UCSD-AML1 (cell line): ENCODE measurements around the gene WDR55.
A peak's percentile ranks its signal among the peaks of the same experiment; 100 is the strongest.
"Not testable (repeated sequence)": the region's sequence is repeated elsewhere in the genome, so short reads cannot be mapped to it uniquely, and the experiment has no call there.

Experiments
- DNase-seq: peaks from one replicate; lab custom pipeline; 2025; ENCODE audit not compliant: unreplicated experiment; lab: John Stamatoyannopoulos, UW

WDR55 gene

DNA sequence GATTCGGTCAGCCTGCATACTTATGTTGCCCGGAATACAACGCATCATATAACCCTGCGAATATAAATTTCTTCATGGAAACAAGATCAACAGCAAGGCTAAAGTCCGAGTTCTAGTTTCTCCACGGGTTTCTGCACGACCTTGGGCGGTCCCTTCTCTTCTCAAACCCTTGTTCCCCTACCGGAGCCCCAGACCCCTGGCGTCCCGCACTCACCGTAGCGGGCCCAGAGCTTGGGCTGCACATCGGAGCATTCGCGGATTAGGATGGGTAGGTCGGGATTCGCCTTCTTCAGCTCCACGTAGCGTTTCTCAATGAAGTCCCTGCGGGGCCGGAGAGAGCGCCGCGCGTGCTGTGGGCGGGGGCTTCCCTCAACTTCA is 17.7 kb upstream of the WDR55 start:
- DNase-seq, result no peak

DNA sequence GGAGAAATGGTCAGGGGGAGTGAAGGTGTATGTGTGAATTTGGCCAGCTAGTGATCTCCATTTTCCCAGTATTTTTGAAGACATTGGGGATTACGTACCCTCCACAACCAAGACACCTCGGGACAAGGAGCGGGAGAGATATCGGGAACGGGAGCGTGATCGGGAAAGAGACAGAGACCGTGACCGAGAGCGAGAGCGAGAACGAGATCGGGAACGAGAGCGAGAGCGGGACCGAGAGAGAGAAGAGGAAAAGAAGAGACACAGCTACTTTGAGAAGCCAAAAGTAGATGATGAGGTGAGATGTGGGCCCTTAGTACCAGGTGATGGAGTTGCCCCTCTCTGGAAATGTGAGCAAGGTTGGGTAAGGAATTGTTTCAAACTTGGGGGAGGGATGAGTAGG is 5.8 kb upstream of the WDR55 start:
- no peak for DNase-seq

DNA sequence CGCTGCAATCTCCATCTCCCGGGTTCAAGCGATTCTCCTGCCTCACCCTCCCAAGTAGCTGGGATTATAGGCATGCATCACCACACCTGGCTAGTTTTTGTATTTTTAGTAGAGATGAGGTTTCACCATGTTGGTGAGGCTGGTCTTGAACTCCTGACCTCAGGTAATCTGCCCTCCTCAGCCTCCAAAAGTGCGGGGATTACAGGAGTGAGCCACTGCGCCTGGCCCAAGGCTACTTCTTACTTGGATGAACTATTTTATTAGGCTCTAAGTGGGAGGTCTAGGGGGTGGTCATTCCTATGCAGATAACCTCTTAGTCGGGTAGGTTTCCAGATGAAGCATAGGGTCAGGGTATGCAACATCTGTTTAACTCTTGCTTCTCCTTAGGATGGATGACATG is 4.3 kb upstream of the WDR55 start:
- DNase-seq, result not testable (repeated sequence)

DNA sequence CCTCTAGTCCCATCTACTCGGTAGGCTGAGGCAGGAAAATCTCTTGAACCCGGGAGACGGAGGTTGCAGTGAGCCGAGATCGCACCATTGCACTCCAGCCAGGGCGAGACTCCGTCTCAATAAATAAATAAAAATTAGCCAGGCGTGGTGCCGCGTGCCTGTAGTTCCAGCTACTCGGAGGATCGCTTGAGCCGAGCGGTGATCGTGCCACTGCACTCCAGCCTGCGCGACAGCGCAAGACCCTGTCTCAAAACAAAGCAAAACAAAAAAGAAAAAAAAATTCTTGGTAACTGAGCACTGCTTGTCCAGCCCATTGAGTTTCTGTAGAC is 710 bp upstream of the WDR55 start:
- DNase-seq, result no peak

DNA sequence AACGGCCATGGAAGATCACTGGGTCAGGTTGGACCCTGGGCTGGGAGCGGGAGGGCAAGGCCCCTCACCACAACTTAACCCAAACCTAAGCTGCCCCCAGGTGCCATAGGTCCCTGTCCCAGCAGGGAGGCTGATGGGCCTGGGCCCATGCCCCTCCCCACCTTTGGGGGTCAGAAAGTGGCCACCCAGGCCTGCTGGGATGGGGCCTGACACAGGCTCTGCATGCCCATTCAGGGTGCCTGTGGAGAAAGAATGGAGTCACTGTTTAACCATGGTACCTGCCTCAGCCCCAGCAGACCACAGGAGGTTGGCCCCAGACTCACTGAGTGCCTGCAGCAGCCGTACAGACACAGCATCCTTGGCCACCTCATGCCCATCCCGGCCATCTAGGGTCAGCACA is 6.3 kb downstream of the WDR55 start:
- not testable (repeated sequence) for DNase-seq

DNA sequence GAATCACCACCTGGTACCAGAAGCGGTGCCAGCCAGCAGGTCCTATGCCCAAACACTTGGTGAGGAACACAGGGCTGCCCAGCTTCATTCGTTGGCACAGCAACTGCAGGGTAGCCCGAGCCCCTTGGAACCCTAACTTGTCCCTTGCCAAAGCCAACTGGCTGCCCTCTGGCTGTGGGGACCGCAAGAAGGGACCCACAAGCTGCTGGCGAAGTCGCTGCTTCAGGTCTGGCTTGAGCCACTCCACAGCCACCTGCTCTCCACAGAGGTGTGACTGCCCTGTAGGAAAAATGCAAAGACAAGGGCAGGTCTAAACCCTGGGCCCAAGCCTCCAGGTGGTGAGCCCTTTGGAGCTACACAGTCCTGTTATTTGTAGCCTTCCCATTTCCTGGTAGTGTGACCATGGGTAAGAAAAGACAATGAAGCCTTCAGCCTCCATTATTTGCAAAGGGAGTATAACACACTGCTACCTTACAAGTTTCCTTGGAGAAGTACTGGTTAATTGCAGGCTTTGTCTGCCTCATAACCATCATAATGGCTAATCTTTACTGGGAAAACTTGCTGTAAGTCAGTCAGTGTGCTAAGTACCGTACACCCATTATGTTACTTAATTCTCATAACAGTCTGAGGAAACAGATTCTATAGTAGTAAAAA is 6.9 kb downstream of the WDR55 start:
- no peak for DNase-seq

DNA sequence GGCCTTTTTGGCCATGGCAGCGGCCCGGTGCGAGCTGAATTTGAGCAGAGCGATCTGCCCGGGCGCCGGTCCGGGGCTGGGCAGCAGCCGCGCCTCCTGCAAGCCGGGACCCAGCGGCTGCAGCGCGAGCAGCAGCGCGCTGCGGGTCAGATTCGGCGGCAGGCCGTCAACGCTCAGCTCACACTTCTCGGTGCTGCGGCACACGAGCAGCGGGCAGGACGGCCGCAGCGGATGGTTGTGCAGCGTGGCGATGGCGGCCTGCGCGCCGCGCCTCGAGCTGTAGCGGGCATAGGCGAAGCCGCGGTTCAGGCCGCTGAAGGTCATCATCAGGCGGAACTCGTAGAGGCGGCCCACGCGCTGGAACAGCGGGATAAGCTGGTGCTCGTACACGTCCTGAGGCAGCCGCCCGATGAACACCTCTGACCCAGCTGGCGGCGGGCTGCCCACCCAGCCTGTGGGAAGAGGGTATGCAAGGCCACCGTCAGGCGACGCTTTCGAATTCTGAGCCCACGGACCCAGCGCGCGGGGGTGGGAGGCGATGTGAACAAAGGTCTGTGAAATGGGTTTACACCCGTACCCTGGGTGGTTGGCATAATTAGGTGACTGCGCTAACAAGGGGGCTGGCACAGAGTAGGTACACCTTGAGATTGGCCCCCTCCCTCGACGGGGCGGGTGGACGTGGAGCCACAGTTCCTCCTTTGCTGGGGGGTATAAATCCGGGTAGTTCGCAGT is 7.9 kb downstream of the WDR55 start:
- DNase-seq, result no peak

DNA sequence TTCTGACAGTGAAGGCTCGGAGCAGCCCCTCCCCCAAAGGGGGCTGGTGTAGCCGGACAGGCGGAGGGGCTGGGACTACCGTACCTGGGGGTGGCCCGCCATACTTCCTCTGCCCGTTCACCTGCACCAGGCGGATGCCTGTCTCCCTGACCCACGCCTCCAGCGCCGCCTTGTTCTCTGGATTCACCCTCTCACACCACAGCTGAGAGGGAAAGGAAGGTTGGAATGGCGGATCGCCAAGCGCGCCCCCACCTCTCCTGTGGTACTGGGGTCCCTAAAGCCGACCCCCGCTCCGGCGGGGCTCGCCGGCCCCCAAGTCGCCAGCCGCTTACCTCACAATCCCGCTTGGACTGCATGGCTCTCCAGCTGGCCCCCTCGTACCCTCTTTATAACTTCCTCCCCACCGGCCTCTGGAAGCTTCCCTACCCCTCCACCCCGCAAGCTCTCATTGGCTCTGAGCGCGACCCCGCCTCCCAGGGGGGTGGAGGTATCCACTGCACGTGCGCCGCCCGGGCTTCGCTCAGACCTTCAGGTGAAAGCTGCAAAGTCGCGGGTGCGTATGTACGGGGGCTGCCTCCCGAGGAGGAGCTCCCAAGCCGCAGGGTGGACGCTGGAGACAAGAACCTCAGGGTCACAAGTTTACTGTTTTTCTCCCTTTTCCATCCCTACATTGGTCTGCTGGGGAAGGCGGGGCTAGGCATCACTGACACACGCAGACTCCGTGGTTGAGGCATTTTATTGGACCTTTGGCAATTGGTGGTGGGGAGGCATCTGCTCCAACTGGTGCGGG is 8.7 kb downstream of the WDR55 start, which contains the start of gene DND1:
Gene DND1, minus strand, starts transcription at position 390 of the 790 bp plus-strand sequence. Its CDS starts 34 bp downstream, at position 356.
- no peak for DNase-seq

DNA sequence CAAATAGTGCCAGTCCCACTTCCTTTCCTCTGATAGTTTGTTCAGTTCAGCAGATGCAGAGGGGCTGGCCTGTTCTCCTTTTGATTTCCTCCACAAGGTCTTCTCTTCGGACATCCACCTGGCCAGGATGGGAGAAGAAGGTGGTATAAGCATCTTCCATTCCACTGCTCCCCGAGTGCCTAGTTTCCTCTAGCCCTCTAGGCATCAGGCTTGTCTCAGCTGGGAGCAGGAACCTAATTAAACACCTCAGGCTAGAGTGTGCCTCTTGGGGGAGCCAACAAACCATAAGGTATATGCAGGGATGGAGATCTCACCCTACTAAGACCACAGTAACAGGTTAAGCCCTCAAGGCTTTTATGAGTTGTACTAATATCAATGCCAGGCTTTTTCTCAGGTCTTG is 9.5 kb downstream of the WDR55 start:
- no peak for DNase-seq

DNA sequence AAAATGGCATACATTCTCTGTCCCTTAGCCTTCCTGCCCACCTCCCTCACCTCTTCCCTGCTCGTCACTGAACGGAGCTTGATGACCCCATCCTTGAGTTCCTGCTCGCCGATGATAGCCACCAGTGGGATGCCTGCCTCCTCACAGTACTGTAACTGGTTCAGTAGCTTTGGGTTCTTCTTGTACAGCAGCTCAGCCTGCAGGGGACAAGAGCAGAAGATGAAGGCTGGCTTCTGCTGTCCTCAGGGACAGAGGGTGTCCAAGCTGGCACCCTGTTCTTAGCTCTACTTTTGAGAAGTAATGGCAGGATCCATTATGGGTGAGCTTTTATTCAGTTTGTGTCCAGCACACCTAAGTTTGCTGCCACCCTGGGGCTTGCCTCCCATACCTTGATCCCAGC is 9.9 kb downstream of the WDR55 start:
- no peak for DNase-seq

DNA sequence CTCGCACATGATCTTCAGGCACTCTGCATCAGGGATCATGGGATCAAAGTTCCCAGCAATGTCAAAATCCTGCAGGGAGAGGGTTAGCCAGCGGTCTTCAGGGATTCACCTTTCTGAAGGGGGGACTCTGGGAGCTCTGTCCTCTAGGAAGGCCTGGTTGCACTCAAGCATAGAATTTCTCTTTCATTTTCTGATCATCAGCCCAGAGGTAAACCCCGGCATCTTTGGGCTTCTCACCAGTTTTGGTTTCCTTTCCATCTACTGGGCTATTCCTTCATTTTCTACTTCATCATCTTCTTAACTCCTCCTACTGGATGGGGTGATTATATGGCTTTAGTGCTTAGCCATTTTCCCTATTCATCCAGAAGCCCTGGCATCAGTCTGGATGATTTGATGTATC is 13.2 kb downstream of the WDR55 start:
- no peak for DNase-seq

DNA sequence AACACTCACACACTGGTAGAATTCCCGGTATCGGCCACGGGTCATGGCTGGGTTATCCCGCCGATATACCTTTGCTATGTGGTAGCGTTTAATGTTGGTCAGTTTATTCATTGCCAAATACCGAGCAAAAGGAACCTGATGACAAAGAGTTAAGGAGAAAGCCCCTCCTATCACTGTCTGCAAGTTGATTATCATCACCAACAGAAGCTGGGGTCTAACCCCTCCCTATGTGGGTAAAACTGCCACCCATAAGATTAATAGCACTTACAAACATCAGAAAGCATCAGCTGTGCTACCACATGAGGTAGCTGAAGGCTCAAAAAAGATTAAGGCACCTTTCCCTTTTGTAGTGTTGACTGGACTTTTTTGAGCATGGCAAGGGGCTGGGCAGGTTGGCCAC is 14.3 kb downstream of the WDR55 start:
- no peak for DNase-seq

DNA sequence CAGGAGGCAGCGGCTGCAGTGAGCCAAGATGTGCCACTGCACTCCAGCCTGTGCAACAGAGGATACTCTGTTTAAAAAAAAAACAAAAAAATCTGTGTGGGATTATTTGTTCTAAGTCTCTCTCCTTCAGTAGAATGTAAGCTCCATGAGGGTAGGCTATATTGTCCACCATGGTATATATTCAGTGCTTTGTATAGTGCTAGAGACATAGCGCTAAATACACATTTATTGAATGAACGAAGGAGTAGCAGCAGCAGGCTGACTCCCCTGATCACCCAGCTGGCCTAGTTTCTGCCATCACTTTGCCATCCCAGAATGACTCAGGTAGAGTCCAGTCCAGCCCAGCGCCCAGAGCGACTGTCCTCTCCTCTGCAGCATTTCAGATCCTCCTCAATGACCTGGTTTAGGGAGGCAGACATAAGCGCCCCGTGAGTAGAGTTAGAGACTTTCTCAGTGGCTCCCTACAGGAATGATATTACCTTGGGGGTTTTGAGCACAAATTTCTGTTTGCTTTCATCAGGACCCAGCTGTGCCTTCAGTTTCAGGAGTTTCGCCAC is 25.8 kb downstream of the WDR55 start:
- no peak for DNase-seq

DNA sequence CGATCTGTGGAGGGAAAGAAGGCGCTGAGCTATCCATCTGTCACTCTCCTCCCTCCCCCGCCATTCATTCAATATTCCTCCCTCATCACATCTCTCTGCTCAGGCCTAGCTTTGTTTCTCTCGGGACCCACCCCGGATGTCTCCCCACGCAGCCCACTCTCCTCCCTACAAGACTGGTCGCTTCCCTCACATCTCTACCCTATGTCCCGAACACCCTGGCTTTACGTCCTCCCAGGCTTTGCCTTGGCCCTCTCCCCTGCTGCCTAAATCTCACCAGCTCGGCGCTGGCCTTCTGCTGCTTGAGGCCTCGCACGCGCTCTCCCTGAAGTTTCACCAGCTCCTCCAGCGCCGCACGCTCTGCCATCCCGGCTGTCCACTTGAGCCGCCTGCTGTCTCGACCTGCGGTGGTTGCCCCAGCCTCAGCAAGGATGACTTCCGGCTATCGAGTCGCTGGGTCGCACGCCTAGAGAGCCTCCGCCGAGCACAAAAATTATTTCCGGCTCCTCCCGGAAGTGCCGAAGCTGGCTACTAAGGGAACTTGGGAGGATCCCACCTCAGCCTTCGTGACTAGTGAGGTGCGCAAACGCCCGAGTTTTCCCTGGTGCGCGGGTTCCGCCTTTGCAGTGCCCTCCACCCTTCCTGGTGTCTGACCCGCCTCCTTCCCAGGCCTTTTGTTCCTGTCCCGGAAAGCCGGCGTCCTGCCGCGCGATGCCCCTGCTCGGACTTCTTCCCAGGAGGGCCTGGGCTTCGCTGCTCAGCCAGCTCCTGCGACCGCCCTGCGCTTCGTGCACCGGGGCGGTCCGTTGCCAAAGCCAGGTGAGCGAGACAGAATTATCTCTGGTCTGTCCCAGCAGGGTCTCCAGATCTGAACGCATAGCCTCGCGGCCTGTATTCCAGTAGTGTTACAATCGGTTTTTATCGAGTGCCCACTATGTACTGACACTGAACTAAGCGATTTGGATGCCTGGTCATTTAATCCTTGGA is 26.5 kb downstream of the WDR55 start, which contains the start of the genes HARS1 and HARS2:
Gene HARS1, minus strand, starts transcription at position 430 of the 984 bp plus-strand sequence. Its CDS starts 66 bp downstream, at position 364.
Gene HARS2, plus strand, starts transcription at position 515 of the 984 bp plus-strand sequence. Its CDS starts 194 bp downstream, at position 709.
- peak; percentile 92 for DNase-seq

DNA sequence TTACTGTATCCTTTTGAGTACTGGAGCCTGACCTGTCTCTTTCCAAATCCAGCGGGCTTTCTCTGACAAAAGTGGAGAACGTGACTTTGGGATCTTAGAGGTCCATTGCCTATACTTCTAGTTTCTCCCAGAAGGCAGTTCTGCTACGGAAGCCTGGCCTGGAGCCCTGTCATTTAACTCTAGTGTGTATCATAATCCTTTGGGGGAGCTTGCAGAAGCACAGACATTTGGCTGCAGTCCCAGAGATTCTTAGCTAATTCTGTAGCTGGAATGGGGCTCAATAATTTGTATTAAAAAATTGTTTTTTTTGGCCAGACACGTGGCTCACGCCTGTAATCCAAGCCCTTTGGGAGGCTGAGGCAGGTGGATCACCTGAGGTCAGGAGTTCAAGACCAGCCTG is 29.6 kb downstream of the WDR55 start:
- no peak for DNase-seq

DNA sequence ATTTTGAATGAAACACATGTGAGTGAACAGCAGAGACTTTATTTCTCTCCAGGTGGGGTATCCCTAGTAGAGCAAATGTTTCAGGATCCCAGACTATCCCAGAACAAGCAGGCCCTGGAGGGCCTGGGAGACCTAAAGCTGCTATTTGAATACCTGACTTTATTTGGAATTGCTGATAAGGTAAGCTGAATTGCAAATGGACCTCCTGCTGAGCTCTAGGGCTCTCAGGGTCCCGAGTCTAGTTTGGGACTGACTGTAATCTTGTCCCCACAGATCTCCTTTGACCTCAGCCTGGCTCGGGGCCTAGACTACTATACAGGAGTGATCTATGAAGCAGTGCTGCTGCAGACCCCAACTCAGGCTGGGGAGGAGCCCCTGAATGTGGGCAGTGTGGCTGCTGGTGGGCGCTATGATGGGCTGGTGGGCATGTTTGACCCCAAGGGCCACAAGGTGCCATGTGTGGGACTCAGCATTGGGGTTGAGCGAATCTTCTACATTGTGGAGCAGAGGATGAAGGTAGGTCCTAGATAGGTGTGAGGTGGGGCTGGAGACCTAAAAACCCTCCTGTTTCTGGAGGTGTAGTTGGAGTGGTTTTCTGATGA is 32.3 kb downstream of the WDR55 start:
- DNase-seq, result no peak

DNA sequence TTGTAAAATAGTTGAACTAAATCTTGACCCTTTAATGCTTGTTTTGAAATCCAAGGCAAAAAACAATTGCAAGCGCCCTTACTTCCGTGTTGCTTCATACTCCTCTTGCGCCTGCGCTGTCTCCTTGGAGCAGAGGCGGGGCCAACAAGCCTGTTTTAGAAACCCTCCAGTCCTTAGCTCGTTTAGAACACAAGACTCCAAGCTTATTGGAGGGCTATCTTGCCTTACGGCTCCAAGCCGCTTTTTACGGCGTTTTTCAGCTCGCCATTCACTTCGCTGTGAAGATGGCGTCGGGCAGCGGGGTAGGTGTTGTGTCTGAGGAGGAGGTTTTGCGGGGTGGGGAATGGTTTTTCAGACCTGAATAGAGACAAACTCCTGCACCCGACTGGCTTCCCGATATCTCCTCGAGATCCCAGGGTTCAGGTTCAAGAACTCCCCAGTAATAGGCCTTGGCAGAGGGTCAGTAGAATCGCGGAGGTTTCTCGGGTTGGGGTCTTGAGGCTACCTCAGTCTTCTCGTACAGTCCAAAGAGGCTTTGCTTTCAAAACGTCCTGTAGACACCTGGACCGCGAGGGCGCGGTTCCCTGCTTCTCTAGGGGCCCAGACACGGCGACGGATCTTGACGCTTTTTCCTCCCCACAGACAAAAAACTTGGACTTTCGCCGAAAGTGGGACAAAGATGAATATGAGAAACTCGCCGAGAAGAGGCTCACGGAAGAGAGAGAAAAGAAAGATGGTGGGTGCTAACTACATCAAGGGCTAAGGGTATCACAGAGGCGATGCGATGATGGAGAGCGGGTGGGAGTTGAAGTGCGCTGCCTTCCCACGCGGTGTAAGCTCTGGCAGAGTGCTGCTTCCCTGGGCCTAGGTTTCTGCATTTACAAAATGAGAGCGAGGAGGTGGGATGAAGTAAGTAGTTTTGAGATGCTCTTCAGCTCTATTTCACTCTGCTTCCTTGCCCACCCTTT is 35.8 kb downstream of the WDR55 start, which contains the start of gene ZMAT2:
Gene ZMAT2, plus strand, starts transcription at position 271 of the 968 bp plus-strand sequence. Its CDS starts 14 bp downstream, at position 285.
- peak; percentile 91 for DNase-seq

DNA sequence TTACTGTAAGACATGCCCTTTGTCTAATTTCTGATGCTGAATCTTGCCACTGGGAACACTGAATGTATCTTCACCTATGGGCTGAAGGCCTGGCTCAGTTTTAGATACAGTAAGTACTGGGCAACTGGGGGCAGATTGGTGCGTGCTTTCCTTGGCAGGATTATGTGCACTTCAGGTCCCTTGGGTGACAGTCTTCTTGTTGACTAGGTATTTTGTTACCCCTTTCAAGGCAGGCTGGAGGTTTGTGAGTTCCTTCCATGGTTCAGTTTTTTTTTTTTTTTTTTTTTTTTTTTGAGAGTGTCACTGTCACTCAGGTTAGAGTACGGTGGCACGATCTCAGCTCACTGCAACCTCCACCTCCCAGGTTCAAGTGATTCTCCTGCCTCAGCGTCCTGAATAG is 43.1 kb downstream of the WDR55 start:
- DNase-seq, result no peak

DNA sequence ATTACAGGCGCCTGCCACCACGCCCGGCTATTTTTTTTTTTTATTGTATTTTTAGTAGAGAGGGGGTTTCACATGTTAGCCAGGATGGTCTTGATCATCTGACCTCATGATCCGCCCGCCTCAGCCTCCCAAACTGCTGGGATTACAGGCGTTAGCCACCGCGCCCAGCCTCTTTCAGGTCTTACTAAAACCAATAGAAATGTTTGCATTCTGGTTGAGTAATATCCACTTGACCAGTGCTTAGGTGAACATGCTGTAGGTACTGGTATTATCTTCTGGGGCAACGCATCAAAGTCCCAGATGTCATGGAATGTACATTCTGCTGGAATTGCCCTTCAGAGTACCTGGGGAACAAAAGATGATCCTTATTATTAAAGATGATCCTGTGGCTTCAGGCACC is 44.1 kb downstream of the WDR55 start:
- DNase-seq, result not testable (repeated sequence)
